ENCODE data around the gene FGFR2. TPM values are rescaled to one million over a fixed set of nuclear protein-coding genes. Genes with fewer than 3 reads are reported as not detected.

The FGFR2 gene
- polyA plus RNA-seq, 1 donor from 2014 or later, result 14.8 TPM

DNA sequence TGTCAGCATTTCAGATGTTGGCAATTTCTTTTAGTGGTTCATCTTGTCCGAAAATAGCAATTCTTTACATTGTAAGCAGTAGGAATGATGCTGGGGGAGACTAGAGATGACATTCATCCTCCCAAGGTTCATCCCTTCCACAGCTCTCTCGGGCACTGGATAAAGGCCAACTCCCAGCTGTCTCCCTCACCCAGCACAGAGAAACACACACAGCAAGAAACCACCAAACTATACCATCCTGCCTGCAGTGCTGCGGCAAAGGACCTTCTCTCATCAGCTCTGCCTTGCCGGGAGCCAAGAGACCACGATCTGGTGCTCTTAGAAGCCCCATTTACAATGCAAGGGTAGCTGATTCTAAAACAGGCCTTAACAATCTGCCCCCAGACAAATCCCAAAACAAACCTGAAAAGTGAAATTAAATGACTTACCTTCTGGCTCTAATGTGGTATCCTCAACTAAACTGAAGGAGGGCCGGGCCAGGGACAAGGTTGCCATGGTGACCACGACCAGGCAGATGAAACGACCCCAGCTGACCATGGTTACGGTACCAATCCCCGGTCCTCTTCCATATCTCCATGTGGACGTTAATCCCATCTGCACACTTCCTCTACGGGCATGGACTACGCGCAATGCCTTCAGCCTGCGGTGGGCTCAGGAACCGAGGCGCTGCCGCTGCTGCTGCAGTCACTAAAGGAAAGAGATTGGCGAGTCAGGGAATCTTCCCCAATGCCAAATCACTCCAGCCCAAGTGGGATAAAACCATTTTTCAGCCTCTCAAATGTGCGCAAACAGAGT lies 4.8 kb downstream of the FGFR2 start:
- peaks cover 7% of the 10 kb centered on the region for H3K36me3 ChIP-seq (ENCODE audit: insufficient read depth, low read length)
- H3K79me2 ChIP-seq (replicated peaks; ENCODE audit: insufficient read depth, low read length), result no peaks in the 10 kb centered on the region
- H3K4me3 ChIP-seq (ENCODE audit: low read length), result no peak overlapping the region
- no peak overlapping the region for H2AFZ ChIP-seq (ENCODE audit: low read depth, low read length)
- H3K9me3 ChIP-seq (ENCODE audit: low read length), result peaks cover 4% of the 10 kb centered on the region
- no peaks in the 10 kb centered on the region for H3K9me2 ChIP-seq (ENCODE audit: insufficient read depth, low read length)
- no peak overlapping the region for H3K9ac ChIP-seq (ENCODE audit: low read length)
- H3K4me2 ChIP-seq (ENCODE audit: low read length), result no peak overlapping the region
- H4K20me1 ChIP-seq (ENCODE audit: insufficient read depth), result no peaks in the 10 kb centered on the region
- H3F3A ChIP-seq (ENCODE audit: insufficient read depth, low read length, poor library complexity, severe bottlenecking), result no peaks in the 10 kb centered on the region
- no peak overlapping the region for H3K27ac ChIP-seq (ENCODE audit: low read length)
- peaks cover 63% of the 10 kb centered on the region for H3K27me3 ChIP-seq (ENCODE audit: insufficient read depth, low read depth, low read length)
- TF ChIP-seq EZH2 (IDR thresholded peaks at IDR 0.05; ENCODE audit: borderline replicate concordance, insufficient read depth, low read length, poor library complexity, severe bottlenecking) (no peak), RAD21 (conservative IDR thresholded peaks at IDR 0.05) (no peak), SMC3 (conservative IDR thresholded peaks at IDR 0.05; ENCODE audit: poor library complexity) (no peak), CTCF (IDR thresholded peaks at IDR 0.05; ENCODE audit: poor library complexity, severe bottlenecking) (no peak)

DNA sequence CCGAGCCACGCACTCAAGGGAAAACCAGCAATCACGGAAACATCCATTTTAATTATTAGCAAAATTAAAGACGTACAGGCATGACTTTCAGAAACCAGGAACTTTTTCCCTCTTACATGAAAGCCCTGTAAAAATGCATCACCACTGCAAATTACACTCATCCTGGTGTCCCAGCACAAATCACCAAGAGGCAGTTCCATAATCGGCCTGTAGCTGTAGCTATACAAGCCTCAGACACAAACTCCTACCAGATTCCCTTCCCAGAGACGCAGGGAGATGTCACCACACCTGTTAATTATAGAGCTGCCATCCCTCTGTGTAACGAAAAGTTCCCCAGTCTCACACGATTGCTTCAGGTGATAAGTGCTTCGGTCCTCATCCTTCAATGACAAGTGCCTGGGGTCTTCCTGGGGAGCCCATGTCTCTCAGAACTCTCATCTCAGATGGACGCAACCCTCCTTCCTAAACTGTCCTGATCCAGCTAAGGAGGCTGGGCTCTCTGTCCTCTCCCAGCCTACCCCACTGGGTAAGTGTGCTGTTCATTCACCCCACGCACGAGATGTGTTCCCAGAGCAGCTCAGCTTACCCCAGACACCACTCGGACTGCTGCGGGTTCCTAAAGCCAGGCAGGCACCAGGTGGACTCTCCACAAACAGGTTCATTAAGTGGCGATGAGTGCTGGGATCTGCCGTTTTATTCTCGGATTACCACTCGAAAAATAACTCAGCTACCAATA lies 5.9 kb downstream of the FGFR2 start:
- H3K79me2 ChIP-seq (replicated peaks; ENCODE audit: insufficient read depth, low read length), result no peaks in the 10 kb centered on the region
- no peak overlapping the region for H3K27ac ChIP-seq (ENCODE audit: low read length)
- H3K9ac ChIP-seq (ENCODE audit: low read length), result no peak overlapping the region
- no peak overlapping the region for H3K4me3 ChIP-seq (ENCODE audit: low read length)
- H4K20me1 ChIP-seq (ENCODE audit: insufficient read depth), result no peaks in the 10 kb centered on the region
- H3K36me3 ChIP-seq (ENCODE audit: insufficient read depth, low read length), result peaks cover 7% of the 10 kb centered on the region
- peaks cover 4% of the 10 kb centered on the region for H3K9me3 ChIP-seq (ENCODE audit: low read length)
- no peaks in the 10 kb centered on the region for H3F3A ChIP-seq (ENCODE audit: insufficient read depth, low read length, poor library complexity, severe bottlenecking)
- no peak overlapping the region for H3K4me2 ChIP-seq (ENCODE audit: low read length)
- no peaks in the 10 kb centered on the region for H3K9me2 ChIP-seq (ENCODE audit: insufficient read depth, low read length)
- TF ChIP-seq EZH2 (IDR thresholded peaks at IDR 0.05; ENCODE audit: borderline replicate concordance, insufficient read depth, low read length, poor library complexity, severe bottlenecking) (no peak), SMC3 (conservative IDR thresholded peaks at IDR 0.05; ENCODE audit: poor library complexity) (no peak), POLR2AphosphoS5 (IDR thresholded peaks at IDR 0.05) (no peak), CTCF (IDR thresholded peaks at IDR 0.05; ENCODE audit: poor library complexity, severe bottlenecking) (no peak), TAF1 (IDR thresholded peaks at IDR 0.05; ENCODE audit: low read depth) (no peak), RAD21 (conservative IDR thresholded peaks at IDR 0.05) (no peak), EP300 (conservative IDR thresholded peaks at IDR 0.05; ENCODE audit: poor library complexity, severe bottlenecking) (no peak), MXI1 (conservative IDR thresholded peaks at IDR 0.05; ENCODE audit: poor library complexity, severe bottlenecking) (no peak)
- TF ChIP-seq, protein P1, sequence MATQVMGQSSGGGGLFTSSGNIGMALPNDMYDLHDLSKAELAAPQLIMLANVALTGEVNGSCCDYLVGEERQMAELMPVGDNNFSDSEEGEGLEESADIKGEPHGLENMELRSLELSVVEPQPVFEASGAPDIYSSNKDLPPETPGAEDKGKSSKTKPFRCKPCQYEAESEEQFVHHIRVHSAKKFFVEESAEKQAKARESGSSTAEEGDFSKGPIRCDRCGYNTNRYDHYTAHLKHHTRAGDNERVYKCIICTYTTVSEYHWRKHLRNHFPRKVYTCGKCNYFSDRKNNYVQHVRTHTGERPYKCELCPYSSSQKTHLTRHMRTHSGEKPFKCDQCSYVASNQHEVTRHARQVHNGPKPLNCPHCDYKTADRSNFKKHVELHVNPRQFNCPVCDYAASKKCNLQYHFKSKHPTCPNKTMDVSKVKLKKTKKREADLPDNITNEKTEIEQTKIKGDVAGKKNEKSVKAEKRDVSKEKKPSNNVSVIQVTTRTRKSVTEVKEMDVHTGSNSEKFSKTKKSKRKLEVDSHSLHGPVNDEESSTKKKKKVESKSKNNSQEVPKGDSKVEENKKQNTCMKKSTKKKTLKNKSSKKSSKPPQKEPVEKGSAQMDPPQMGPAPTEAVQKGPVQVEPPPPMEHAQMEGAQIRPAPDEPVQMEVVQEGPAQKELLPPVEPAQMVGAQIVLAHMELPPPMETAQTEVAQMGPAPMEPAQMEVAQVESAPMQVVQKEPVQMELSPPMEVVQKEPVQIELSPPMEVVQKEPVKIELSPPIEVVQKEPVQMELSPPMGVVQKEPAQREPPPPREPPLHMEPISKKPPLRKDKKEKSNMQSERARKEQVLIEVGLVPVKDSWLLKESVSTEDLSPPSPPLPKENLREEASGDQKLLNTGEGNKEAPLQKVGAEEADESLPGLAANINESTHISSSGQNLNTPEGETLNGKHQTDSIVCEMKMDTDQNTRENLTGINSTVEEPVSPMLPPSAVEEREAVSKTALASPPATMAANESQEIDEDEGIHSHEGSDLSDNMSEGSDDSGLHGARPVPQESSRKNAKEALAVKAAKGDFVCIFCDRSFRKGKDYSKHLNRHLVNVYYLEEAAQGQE (IDR thresholded peaks at IDR 0.05; ENCODE audit: borderline replicate concordance), result no peak
- peaks cover 55% of the 10 kb centered on the region for H3K27me3 ChIP-seq (ENCODE audit: insufficient read depth, low read depth, low read length)
- H2AFZ ChIP-seq (ENCODE audit: low read depth, low read length), result no peak overlapping the region
